Mucosa of gallbladder (tissue), 1 donor: ENCODE data around the gene RERE. TPM values are rescaled to one million over a fixed set of nuclear protein-coding genes. Genes with fewer than 3 reads are reported as not detected.
A peak's percentile ranks its signal among the peaks of the same experiment; 100 is the strongest.

ENCODE experiments used
- DNase-seq: peaks from one replicate; pipeline ENCODE4 v3.0.0-alpha.2; 2020; ENCODE audit warnings: low spot score
- total RNA-seq: library from RNA; stranded (reverse); gene quantifications from one replicate; pipeline ENCODE4 v1.2.1, GENCODE V29; 2021
- donor health status: DM: no; HTN: no; CAD: no.

RERE gene
- total RNA-seq, 1 donor from 2014 or later = 134 TPM

DNA sequence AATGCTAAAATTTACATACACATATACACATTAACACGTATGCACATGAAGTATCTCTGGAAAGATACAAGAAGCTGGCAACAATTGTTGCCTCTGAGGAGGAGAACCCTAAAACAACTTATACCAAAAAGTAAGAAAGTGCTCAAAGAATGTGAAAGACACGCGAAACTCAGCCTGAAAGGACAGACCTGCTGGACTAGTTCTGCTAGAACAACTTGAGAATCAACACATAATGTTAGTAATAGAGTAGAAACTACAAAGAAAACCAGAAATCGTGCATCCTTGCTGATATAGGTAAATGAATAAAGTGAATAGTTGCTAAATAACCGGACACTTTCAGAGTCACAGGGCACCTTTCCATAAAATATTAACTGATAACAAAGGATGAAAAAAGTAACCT is 242.5 kb downstream of the RERE start:
- DNase-seq = no peak

DNA sequence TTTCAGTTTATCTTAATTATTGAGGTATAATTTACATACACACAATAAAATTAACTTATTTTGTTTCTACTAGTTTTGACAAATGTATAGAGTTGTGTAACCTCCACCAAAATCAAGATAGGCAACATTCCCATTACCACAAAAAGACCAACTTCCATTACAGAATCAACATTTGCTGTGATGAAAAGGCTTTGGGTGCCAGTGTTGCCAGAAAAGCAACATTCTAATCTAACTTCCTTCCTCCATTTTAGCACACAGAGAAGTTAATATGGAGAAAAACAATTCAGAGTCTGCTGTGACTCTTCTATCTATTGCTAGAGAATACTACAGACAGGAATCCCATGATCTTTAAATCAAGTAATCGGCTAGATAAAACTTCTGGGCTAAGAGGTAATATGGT is 245.3 kb downstream of the RERE start:
- no peak for DNase-seq

DNA sequence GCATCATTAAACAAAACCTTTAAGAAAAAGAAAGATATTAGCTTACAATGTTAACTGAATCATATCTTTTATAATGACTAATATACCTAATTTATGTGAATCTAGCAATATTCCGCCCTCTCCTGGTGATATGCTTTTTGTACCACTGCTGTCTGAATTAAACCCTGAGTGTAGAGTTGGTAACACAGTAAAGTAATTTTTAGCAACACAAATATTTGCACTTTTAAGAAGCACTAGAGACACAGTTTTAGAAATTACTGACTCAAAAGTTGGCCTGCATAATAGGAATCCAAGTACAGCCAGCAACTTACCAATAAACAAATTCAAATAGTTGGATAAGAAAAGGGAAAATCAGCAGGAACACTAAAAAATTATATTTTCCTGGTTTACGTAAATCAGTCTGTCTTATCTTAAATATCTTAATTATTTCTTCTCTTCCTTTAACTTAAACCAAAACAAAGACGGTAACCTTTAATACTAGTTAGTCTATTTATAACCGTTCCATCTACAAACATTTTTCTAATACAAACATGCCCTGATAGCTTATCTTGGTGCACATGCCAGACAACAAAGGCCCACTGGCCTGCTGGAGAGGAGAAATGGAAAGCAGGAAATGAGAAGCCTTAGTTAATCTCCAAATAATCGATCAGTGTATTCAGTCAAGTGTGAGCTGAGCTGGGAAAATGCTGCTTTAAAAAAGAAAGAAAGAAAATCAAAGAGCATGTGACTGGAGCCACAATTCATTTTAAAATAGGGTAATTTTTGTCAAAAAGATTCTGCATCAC is 246.0 kb downstream of the RERE start:
- DNase-seq = peak; percentile 67

DNA sequence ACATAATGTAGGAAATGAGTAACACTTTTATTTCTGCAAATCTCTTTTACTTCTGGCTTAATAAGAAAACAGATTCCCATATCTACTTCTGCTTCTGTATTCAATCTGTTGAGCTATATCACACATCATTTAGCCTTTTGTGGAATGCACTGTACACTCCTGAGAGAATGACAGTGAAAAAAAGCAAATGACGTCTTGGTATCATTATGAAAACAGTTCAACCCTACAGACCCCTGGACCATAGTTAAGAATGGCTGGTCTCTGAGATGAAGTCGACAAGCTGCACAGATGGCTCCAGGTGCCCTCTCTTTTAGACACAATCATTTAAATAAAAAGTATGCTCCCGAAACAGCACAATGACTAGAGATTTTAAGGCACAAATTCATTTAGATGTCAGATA is 247.0 kb downstream of the RERE start:
- no peak for DNase-seq

DNA sequence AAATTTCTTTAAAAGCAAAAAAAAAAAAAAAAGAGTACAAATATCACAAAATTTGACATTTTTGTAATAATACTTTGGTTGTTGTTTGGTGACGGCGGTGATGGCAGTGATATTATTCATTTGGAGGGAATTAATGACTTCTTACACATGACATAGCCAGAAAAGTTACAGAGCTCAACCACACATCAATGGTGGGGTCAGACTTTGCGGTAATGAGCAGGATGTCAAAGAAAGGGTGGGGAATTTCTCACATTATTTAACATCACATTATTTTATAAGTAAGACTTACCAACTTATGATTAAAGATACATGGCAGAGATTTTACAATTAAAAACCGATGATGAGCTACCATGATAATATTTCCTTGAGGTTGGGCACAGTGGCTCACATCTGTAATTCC is 248.2 kb downstream of the RERE start:
- DNase-seq = no peak

DNA sequence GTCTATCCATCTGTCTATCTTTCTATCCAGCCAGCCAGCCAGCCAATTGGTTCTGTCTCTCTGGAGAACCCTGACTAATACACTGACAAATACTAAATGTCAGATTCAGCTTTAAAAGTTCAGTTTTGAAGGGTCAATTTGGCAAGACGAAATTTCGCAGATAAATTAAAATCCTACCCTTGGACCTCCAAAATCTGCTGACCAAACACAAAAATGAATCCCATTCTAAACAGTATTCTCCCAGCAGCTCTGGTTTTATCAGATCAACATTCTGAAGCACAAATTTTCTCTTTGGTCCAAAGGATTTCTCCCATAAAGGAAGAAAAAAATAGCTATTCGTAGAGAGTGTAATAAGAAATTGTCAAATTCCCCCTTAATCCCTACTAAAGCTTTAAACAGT is 248.6 kb downstream of the RERE start:
- no peak for DNase-seq

DNA sequence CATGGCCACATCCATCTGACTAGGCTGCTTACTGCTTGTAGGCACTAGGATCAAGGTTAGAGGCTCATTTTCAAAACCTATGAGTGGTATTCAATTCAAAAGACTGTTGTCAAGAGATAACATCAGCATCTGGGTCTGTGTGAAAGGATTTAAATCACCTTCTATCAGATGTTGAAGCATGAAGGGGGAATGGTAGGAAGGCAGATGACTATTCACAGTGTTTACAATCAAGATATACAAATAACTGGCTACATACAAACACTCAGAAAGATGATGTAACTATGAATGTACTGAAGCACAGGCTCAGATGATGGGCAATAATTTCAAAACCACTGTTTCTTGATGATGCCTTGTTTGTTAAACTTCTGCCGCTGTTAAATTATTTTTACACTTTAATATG is 250.3 kb downstream of the RERE start:
- DNase-seq = no peak

DNA sequence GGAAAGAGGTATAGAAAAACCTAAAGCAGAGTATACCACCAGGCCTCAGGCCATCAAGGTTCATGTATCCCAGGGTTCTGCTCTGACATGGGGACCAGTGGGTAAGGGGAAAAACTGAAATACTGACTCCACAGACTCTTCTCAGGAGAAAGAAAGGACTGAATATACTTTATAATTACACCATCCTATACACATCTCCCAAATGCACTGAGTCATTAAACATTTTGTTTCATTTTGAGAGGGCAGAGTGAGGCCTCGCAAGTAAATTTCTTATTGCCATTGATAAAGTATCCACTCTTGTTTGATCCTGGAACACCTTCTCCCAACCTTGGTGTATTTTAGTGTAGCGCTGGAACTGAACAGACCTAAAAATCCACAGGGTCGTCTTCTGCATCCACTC is 251.6 kb downstream of the RERE start:
- DNase-seq = no peak

DNA sequence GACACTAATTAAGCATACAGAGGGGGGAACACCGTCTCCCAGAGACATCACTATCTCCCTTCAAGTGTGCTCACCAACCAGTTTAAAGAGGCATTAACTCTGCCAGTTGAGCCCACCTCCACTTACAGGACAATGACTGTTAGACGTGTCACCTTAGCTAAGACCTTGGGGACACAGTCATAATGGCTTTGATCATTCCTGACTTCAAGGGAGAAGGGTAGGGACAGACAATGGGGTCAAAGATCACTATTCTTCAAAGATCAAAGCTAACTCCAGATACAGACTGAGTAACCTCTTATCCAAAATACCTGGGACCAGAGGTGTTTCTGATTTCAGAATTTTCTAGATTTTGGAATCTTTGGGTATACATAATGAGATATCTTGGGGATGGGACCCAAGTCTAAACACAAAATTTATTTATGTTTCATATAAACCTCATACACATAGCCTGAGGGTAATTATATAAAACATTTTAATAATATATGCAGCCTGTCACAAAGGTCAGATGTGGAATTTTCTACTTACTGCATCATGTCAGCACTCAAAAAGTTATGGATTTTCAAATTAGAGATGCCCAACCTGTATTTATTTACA is 253.4 kb downstream of the RERE start:
- DNase-seq = no peak

DNA sequence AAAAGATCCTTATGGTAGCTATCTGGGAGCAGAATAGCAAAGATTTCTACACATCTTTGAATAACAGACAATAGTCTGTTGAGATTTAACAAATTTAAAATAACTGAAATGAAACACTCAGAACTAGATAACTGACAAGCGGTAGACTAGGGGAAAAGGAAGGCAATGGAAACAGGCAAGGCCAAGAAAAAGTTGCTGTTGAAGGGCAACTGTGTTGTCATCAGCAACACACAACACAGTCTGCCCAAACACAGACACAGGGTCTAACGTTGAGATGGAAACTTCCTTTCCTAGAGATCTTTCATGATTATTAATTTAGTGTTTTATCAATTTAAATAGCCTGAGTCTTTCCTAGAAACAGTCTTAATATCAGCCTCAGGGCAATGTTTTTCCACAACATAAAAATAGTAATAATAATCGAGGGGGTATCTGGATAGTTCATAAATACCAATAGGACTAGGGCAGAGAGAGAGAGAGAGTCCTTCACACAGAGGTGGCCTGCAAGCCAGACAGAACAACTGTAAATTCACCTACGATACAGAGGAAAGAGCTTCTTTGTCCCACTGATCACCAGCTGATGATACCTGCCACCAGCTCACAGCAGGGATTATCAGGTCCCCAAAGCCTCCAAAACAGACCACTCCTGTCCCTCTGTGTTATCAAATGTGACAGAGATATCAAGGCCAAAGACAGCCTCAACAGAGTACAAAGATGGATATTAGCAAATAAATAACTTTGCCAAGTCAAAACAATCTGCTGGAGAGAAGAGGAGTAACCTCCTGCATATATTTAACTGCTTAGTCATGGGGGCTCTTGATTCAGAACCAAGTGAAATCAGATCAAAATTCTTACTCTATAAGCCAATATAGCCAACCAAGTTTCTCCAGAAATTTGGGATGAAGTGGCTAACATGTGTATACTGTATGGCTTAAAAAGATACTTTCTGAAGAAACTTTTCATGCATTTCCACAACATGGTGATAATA is 254.3 kb downstream of the RERE start:
- no peak for DNase-seq

DNA sequence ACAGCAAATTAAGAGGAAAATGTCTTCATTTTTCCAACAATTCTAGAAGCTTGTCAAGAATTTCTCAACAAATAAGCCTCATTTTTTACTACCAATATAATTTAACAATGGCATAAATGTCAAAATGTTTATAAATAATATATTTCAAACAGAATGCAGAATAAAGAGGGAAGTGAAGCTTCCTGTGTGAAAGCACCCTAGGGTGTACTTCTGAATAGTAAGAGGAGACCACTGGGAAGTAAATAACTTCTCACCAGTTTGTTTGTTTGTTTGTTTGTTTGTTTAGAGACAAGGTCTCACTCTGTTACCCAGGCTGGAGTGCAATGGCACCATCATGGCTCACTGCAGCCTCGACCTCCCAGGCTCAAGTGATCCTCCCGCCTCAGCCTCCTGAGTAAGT is 255.2 kb downstream of the RERE start:
- no peak for DNase-seq

DNA sequence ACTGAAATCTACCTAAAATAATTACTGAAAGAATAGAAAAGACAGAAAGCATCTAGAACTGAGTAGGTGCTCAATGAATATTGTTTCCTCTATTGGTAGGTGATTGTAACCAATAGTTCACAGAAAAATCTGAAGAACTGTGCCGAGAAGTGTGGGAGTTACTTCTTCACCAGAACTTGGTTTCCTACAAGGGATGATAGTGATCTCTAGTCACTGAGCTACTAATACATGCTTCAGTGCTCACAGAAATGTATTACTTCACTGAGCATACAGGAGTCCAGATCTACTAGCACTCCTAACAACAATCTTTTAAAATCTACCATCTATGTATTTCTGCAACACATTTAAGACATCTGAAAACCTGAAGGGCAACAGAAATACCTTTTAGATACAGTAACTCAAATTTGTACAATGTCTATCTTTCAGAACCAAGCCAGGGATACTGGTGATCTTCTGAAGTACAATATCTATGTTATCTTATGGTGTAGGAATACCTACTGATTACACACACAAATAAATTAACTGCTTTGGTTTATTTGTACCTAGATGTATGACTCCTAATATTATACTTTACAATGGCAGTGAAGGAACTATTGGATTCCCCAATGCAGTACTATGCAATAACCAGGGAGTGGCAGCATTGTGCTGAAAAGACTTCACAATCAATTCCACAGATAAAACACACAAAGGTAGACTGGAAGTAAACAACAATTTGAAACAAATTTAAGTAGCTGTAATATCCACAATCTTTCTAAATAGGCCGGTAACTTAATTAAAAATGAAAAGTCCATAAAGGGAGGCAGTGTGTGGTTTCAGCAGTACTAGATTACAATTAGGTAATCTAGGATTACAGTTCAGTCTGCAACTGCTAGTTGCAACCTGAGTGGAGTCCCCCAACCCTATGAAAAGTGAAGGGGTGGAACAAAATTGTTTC is 256.6 kb downstream of the RERE start:
- no peak for DNase-seq

DNA sequence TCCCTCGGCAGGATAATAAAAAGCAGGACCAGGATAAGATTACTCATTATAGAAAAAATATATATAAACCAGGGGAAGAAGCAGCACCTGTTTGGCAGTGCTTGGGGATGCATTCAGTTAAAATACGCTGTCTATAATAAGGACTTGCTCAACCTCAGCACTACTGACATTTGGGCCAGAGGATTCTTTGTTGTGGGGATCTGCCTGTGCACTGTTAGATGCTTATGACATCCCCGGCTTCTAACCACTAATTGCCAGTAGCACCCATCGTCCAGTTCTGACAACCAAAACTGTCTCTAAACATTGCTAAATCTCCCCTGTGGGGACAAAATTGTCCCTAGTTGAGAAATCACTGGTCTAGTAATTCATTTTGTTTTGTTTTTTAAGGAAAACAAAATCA is 257.4 kb downstream of the RERE start:
- no peak for DNase-seq

DNA sequence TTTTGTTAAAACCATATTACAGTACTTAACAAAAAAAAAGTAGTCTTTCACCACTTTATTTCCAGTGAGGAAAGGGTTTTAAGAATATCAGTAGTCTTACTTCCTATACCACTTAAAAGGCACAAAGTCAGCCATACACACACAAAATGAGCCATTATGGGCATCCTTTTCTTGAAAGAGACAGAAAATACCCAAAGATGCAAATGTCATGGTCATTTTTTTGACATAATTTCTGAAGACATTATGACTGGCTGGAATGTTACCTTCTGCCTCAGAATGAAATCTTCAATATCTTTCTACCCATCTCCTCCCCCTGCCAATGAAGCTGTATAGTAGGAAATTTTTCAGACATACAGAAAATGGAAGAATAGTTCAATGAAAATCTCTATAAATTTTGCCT is 261.9 kb downstream of the RERE start:
- DNase-seq = no peak

DNA sequence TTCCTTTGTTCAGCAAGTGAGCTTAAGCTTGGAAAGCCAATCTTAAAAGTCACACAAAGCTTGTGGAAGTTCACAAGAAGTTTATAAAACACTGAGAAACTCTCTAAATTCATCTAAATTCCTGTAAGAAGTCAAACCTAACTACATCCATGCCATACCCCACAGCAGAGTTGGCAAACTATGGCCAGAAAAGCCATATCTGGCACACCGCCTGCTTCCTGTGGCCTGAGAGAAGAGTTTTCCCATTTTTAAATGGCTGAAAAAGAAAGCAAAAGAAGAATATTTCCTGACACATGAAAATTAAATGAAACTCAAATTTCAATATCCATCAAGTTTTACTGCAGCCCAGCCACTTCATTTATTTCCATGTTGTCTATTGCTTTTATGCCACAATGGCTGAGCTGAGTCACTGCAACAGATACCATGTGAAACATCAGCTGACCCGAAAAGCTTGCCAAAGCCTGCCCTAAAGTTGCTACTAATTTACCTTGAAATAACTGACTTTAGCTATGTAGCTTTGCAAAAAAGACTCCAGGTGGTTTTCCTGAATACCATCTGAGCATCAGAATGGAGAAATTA is 262.4 kb downstream of the RERE start:
- no peak for DNase-seq

DNA sequence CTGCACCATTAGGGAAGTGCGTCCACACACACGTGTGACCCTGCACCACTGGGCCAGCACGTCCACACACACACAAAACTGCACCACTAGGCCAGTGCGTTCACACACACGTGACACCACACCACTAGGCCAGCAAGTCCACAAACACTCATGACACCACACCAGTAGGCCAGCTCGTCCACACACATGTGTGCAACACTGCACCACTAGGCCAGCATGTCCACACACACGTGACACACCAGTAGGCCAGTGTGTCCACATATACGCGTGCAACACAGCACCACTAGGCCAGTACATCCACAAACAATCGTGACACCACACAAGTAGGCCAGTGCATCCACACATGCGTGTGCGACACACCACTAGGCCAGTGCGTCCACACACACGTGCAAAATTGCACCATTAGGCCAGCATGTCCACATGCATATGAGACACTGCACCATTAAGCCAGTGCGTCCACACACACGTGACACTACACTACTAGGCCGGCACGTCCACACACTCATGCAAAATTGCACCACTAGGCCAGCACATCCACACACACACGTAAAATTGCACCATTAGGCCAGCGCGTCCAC is 264.5 kb downstream of the RERE start:
- DNase-seq = no peak

DNA sequence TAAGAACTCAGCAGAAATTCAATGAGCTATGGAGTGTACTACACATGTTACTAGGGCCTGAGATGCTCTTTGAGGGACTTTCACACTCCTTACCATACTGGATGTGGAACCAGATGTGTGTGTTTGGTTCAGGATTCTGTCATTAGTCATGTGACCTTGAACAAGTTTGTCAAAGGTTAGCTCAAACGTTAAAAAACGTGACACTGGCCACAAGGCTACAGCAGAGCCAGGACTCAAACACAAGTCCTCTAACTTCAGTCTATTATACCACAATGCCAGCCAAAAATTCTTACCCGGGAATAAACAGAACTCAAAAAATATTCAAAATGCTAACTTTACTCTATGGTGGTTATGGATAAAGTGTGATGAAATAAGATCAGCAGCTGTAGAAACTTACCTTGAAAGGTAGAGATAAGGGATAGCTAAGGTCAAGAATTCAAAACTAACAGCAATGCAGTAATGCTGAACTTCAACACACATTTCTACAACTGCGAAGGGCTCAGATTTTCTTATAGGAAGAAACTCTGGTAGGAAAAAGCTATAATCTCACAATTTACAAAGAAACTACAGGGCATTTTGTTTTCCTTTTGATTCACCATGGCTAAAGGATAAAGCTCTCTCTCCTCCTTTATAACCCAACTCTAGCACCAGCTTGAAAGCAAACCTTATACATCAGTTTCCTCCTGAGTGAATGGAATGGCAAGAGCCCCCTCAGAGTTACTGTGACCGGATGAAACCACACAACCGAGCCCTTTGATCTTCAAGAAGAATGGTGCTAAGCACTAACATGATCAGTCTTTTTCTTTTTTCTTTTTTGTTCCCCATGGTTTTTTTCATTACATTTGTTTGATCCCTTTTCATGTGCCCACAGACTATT is 265.6 kb downstream of the RERE start:
- DNase-seq = no peak

DNA sequence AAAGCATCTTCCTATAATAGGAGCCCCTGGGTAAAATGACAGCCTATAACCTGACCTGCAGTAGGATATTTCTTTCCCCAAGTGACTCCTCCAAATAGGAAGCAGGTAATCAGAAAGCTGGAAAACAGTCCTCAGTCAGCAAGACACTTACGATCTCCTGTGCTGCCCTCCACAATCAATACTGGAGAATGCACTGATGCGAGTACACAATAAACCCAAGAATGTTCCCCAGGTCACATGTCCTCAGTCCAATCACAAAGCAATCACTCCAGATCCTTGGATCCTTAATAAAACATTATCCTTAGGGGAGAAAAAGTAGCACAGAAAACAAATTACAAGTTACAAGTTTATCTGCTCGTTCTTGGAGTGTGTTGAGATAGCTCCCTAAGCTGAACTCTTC is 266.4 kb downstream of the RERE start:
- no peak for DNase-seq

DNA sequence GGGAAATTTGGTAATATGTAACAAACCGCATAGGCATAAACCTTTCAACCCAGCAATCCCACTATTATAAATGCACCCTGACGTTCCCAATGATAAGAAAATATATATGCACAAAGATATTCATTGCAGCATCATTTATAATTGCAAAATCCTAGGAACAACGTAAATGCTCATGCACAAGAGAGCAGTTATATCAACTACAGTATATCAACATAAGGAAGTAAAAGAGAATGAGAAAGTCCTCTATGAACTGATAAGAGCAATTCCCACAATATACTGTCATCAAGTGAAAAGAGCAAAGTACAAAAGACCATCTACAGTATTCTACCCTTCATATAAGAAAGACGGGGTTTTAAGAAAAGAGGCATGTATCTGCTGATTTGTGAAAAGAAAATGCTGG is 269.6 kb downstream of the RERE start:
- no peak for DNase-seq

DNA sequence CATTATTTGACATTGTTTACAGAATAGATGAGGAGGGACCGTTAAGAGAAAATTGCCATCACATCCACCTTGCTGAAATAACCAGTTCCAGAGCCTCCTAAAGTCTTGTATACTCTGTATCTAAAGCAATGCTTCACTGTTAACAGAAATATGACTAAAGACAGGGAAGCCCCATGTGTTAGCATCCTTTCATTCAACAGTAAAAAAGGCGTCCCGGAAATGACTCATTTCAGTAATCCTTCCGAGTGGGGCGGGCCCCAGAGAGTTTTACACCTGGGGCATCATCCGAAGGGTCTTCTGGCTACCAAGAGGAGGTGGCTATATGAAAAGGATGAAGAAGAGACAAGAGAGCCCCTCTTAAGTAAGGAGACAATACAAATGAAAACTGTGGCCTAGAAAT is 272.4 kb downstream of the RERE start:
- no peak for DNase-seq
